Nephron (organoid): ENCODE measurements around the gene DVL3.

Experiments used
- H3K27ac Mint-ChIP-seq, 3 experiments: 2 replicates each; pipeline ENCODE4 v1.8.0; 2020; ENCODE audit warnings: mixed read lengths in 3 of 3, mild to moderate bottlenecking in 2 of 3, moderate library complexity in 1 of 3
- H3K27me3 Mint-ChIP-seq: 2 replicates; pipeline ENCODE4 v1.8.0; 2021; ENCODE audit warnings: low read depth, mild to moderate bottlenecking, moderate library complexity, mixed read lengths
- H3K36me3 Mint-ChIP-seq: 2 replicates; pipeline ENCODE4 v1.8.0; 2020; ENCODE audit warnings: low read depth, mixed read lengths
- H3K4me1 Mint-ChIP-seq: 2 replicates; pipeline ENCODE4 v1.8.0; 2020; ENCODE audit warnings: mixed read lengths
- H3K4me3 Mint-ChIP-seq, 3 experiments: 2 replicates each; pipeline ENCODE4 v1.8.0; 2020; ENCODE audit warnings: mild to moderate bottlenecking in 3 of 3, mixed read lengths in 3 of 3, moderate library complexity in 2 of 3
- H3K9me3 Mint-ChIP-seq: 2 replicates; pipeline ENCODE4 v1.8.0; 2020; ENCODE audit warnings: mixed read lengths
- TF ChIP-seq, protein P1 (sequence below), 3 experiments: fragments of 200-600 bp; sonication (generic); IDR thresholded peaks; one replicate each; pipeline ENCODE4 v1.5.0; 2021; ENCODE audit warnings: antibody characterized with exemption in 3 of 3; ENCODE audit not compliant: unreplicated experiment in 3 of 3

DVL3 gene

DNA sequence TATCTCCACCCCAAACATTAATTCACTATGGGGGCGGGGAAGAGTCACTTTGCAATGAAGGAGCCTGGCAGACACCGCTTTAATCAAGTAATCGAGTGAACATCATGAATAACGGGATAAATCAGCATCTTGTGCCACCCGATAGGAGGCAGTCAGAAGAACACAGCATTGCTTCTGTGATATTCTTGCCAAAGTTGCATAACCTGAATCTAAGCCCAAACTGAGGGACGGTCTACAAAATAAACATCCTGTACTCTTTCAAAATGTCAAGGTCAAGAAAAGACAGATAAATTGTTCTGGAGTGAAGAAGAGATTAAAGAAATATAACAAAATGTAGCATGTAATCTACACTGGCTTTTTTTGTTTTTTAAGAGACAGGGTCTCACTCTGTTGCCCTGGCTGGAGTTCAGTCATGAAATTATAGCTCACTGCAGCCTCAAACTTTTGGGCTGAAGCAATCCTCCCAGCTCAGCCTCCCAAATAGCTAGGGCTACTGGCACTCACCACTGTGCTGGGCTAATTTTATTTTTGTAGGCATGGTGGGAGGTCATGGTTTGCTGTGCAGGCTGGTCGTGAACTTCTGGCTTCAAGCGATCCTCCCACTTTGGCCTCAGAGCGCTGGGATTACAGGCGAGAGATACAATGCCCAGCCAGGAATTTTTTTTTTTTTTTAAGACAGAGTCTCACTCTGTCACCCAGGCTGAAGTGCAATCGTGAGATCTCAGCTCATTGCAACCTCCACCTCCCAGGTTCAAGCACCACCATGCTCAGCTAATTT lies 54.2 kb downstream of the DVL3 start:
- Mint-ChIP-seq H3K4me1 (no peaks in the 10 kb centered on the region), H3K27ac (no peak overlapping the region), H3K9me3 (no peaks in the 10 kb centered on the region), H3K27me3 (peaks cover 35% of the 10 kb centered on the region), H3K36me3 (no peaks in the 10 kb centered on the region), H3K4me3 (no peak overlapping the region)
- TF ChIP-seq, protein P1, sequence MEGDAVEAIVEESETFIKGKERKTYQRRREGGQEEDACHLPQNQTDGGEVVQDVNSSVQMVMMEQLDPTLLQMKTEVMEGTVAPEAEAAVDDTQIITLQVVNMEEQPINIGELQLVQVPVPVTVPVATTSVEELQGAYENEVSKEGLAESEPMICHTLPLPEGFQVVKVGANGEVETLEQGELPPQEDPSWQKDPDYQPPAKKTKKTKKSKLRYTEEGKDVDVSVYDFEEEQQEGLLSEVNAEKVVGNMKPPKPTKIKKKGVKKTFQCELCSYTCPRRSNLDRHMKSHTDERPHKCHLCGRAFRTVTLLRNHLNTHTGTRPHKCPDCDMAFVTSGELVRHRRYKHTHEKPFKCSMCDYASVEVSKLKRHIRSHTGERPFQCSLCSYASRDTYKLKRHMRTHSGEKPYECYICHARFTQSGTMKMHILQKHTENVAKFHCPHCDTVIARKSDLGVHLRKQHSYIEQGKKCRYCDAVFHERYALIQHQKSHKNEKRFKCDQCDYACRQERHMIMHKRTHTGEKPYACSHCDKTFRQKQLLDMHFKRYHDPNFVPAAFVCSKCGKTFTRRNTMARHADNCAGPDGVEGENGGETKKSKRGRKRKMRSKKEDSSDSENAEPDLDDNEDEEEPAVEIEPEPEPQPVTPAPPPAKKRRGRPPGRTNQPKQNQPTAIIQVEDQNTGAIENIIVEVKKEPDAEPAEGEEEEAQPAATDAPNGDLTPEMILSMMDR (IDR thresholded peaks at IDR 0.05; ENCODE audit: unreplicated experiment in 3 of 3): no peak

- no peaks in the 10 kb centered on the region for H3K4me1 Mint-ChIP-seq
- H3K27ac Mint-ChIP-seq: no peak overlapping the region
- H3K4me3 Mint-ChIP-seq: no peak overlapping the region
- H3K27me3 Mint-ChIP-seq: peaks cover 27% of the 10 kb centered on the region
- H3K36me3 Mint-ChIP-seq: no peaks in the 10 kb centered on the region
- TF ChIP-seq, protein P1 (IDR thresholded peaks at IDR 0.05; ENCODE audit: unreplicated experiment in 3 of 3): no peak
- H3K9me3 Mint-ChIP-seq: no peaks in the 10 kb centered on the region
These were observed 56.1 kb downstream of the DVL3 start for GRCh38 chr3:184211297-184211696.

- Mint-ChIP-seq H3K36me3 (no peaks in the 10 kb centered on the region), H3K9me3 (no peaks in the 10 kb centered on the region), H3K4me3 (no peak overlapping the region), H3K27me3 (peaks cover 24% of the 10 kb centered on the region), H3K27ac (no peak overlapping the region), H3K4me1 (no peaks in the 10 kb centered on the region)
- TF ChIP-seq, protein P1 (IDR thresholded peaks at IDR 0.05; ENCODE audit: unreplicated experiment in 3 of 3): no peak
These were observed 56.5 kb downstream of the DVL3 start for GRCh38 chr3:184211718-184212117.

DNA sequence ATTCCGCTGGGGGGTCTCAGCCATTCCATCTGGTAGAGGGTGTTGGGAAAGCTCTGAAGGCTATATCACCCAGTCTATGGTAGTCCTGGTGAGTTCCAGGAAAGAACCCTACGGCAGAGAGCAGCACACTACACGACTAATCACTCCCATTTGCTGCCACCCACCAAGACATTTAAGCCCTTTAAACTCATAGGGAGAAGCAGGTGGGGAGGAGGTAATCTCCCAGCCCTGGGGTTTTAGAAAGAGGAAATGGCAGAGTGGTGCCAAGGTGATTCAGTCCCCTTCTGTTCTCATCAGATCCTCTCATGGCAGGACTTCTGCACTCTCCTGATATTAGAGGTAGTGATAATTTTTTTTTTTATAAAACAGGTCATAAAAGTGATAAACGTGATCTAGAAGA lies 63.6 kb downstream of the DVL3 start:
- H3K4me1 Mint-ChIP-seq: no peaks in the 10 kb centered on the region
- TF ChIP-seq, protein P1 (IDR thresholded peaks at IDR 0.05; ENCODE audit: unreplicated experiment in 3 of 3): no peak
- no peaks in the 10 kb centered on the region for H3K9me3 Mint-ChIP-seq
- H3K27ac Mint-ChIP-seq: no peak overlapping the region
- no peak overlapping the region for H3K4me3 Mint-ChIP-seq
- H3K36me3 Mint-ChIP-seq: no peaks in the 10 kb centered on the region
- peaks cover 19% of the 10 kb centered on the region for H3K27me3 Mint-ChIP-seq

GRCh38 chr3:184222521-184222920 lies 67.3 kb downstream of the DVL3 start:
- Mint-ChIP-seq H3K9me3 (no peaks in the 10 kb centered on the region), H3K36me3 (no peaks in the 10 kb centered on the region), H3K4me1 (no peaks in the 10 kb centered on the region), H3K4me3 (no peak overlapping the region), H3K27me3 (peaks cover 52% of the 10 kb centered on the region), H3K27ac (no peak overlapping the region)
- TF ChIP-seq, protein P1 (IDR thresholded peaks at IDR 0.05; ENCODE audit: unreplicated experiment in 3 of 3): no peak
